H1 (cell line): ENCODE data around the gene TMEM161A. TPM values are rescaled to one million over a fixed set of nuclear protein-coding genes. Genes with fewer than 3 reads are reported as not detected.

Experiments used
- ASH2L ChIP-seq: fragments of 200-600, 300-600 bp; sonication (generic); IDR thresholded peaks from one replicate; pipeline ENCODE4 v1.7.1; 2017; ENCODE audit warnings: low read length
- BACH1 ChIP-seq: IDR thresholded peaks from 2 replicates; pipeline ENCODE4 v1.6.1; 2012; ENCODE audit warnings: low read length, improper control_type of control experiment
- BRCA1 ChIP-seq: IDR thresholded peaks from 2 replicates; pipeline ENCODE4 v1.6.1; 2012; ENCODE audit warnings: low read depth, low read length, improper control_type of control experiment
- CHD2 ChIP-seq: IDR thresholded peaks from 2 replicates; pipeline ENCODE4 v1.6.1; 2012; ENCODE audit warnings: low read length, improper control_type of control experiment
- CTBP2 ChIP-seq: IDR thresholded peaks from 2 replicates; pipeline ENCODE4 v1.7.0; 2011; ENCODE audit warnings: borderline replicate concordance, mild to moderate bottlenecking, moderate library complexity, mixed read lengths, low read length; ENCODE audit not compliant: insufficient read depth, insufficient read length
- EZH2 ChIP-seq: fragments of 200-600 bp; sonication (generic); IDR thresholded peaks from 2 replicates; pipeline ENCODE4 v1.7.1; 2012; ENCODE audit warnings: low read depth, mild to moderate bottlenecking, moderate library complexity, low read length, inconsistent platforms; ENCODE audit not compliant: severe bottlenecking
- GABPA ChIP-seq: IDR thresholded peaks from 2 replicates; pipeline ENCODE4 v1.6.1; 2011; ENCODE audit warnings: mild to moderate bottlenecking, low read length, moderate library complexity, borderline replicate concordance; ENCODE audit not compliant: insufficient read depth
- HDAC2 ChIP-seq, 2 experiments: fragments of 300-600 bp in 1 of 2; sonication (generic) in 1 of 2; IDR thresholded peaks; 2 replicates each; pipeline ENCODE4 v1.6.1; 2011 to 2012; ENCODE audit warnings: low read depth in 2 of 2, low read length in 2 of 2, mild to moderate bottlenecking in 2 of 2, moderate library complexity in 2 of 2, borderline replicate concordance in 1 of 2, inconsistent platforms in 1 of 2
- MAFK ChIP-seq: IDR thresholded peaks from 2 replicates; pipeline ENCODE4 v1.6.1; 2012; ENCODE audit warnings: low read depth, mild to moderate bottlenecking, improper control_type of control experiment, low read length
- NANOG ChIP-seq: IDR thresholded peaks from 2 replicates; pipeline ENCODE4 v1.6.1; 2011; ENCODE audit warnings: low read length, low read depth, mild to moderate bottlenecking, inconsistent platforms; ENCODE audit not compliant: insufficient read depth, poor library complexity, severe bottlenecking
- NRF1 ChIP-seq: IDR thresholded peaks from 2 replicates; pipeline ENCODE4 v1.6.1; 2011; ENCODE audit warnings: mild to moderate bottlenecking, low read depth, low read length, improper control_type of control experiment
- POLR2AphosphoS5 ChIP-seq: IDR thresholded peaks from 2 replicates; pipeline ENCODE4 v1.6.1; 2011; ENCODE audit warnings: low read depth, low read length
- RFX5 ChIP-seq: IDR thresholded peaks from 2 replicates; pipeline ENCODE4 v1.6.1; 2011; ENCODE audit warnings: low read depth, low read length, improper control_type of control experiment, borderline replicate concordance
- RNF2 ChIP-seq: fragments of 200-900, 300-1000 bp; sonication (generic); IDR thresholded peaks from 2 replicates; pipeline ENCODE4 v1.7.1; 2016; ENCODE audit warnings: borderline replicate concordance, low read depth, mild to moderate bottlenecking, antibody characterized with exemption, low read length; ENCODE audit not compliant: poor library complexity, severe bottlenecking; ENCODE audit errors: missing control alignments
- RXRA ChIP-seq: IDR thresholded peaks from 2 replicates; pipeline ENCODE4 v1.6.1; 2011; ENCODE audit warnings: low read depth, mild to moderate bottlenecking, low read length, moderate library complexity; ENCODE audit not compliant: insufficient read depth
- SIN3A ChIP-seq, 2 experiments: IDR thresholded peaks in 1 of 2; conservative IDR thresholded peaks in 1 of 2; 2 replicates each; pipeline ENCODE4 v1.6.1; 2011 to 2012; ENCODE audit warnings: low read length in 2 of 2, improper control_type of control experiment in 1 of 2, low read depth in 1 of 2, mild to moderate bottlenecking in 1 of 2
- SUZ12 ChIP-seq: fragments of 200-600 bp; sonication (generic); IDR thresholded peaks from 2 replicates; pipeline ENCODE4 v1.6.1; 2012; ENCODE audit warnings: mild to moderate bottlenecking, inconsistent platforms, low read length, moderate library complexity, mixed read lengths
- TCF12 ChIP-seq: IDR thresholded peaks from 2 replicates; pipeline ENCODE4 v1.6.1; 2011; ENCODE audit warnings: low read depth, mild to moderate bottlenecking, low read length
- USF2 ChIP-seq: IDR thresholded peaks from 2 replicates; pipeline ENCODE4 v1.6.1; 2011; ENCODE audit warnings: low read length, improper control_type of control experiment
- ZNF274 ChIP-seq: IDR thresholded peaks from 2 replicates; pipeline ENCODE4 v1.7.0; 2012; ENCODE audit warnings: low read length, borderline replicate concordance; ENCODE audit errors: extremely low read depth
- polyA plus RNA-seq, 7 experiments: library from polyadenylated mRNA; depleted of rRNA in 3 of 7; stranded (reverse) in 5 of 7; unstranded in 2 of 7; fragments of >200 nt in 5 of 7; fragments of 200-250 nt in 2 of 7; gene quantifications; 1 replicate in 5 of 7; 2 replicates in 1 of 7; 4 replicates in 1 of 7; pipeline versions ENCODE4 v1.2.1 to v1.2.3, GENCODE V29; 2011 to 2013; ENCODE audit warnings: missing spikeins in 2 of 7, mixed read lengths in 2 of 7
- total RNA-seq: library from RNA; stranded (reverse); fragmentation: NEBNext Ultra II Directional; extraction: Animal tissue kit (Norgen Biotek cat#: 25700); gene quantifications from 2 replicates; pipeline ENCODE4 v1.2.1, GENCODE V29; 2021
- TF ChIP-seq, protein P1 (sequence below): IDR thresholded peaks from 2 replicates; pipeline ENCODE4 v1.6.1; 2011; ENCODE audit warnings: low read depth, mild to moderate bottlenecking, low read length; ENCODE audit not compliant: insufficient read depth

Gene TMEM161A
- total and polyA plus RNA-seq, 2 of the 8 experiments (the other 6 are each of a cell fraction or from before 2014, with no cell fraction given), result 47.8 to 103 TPM

DNA sequence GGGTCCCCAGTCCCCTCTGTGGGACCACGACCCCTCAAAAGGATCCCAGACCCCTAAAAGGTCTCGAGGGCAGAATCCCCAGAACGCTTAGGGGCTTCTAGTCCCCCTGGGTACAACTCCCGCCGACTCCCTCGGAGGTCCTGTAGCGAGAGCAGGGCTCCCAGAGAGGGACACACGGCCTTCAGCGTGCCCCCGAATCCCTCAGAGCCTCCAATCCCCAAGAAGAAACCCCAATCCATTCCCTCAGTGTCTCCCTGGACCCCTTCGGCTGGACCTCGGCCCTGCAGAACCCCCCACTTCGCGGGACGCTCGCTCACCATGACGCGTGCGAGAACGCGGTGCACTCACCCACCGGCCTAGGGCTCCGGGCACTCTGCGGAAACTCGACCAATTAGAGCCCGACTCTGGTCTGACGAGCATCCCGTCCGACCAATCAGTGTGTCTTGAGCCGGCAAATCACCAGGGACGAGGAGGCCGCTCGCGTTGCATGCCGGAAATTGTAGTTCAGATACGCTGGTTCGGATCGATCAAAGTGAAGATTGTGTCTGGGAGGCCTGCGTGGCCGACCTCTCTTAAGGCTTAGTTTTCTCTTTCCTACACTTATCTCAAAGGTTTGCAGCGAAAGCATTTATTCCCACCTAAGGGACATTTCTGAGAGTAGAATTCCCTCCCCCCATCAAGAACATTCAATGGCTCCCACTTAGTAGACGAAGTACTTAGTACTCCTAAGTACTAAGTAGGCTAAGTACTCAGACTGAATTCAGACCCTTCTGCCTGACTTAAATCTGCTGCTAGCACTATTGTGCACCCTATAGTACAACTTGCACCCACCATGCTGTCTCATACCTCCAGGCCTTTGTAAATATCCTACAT lies at the start of gene TMEM161A (continued):
- no peak for TF ChIP-seq USF2
- no peak for TF ChIP-seq RNF2
- TF ChIP-seq EZH2, result no peak
- no peak for TF ChIP-seq CTBP2
- no peak for TF ChIP-seq MAFK
- TF ChIP-seq CHD2, result peak; percentile 93
- no peak for TF ChIP-seq TCF12
- TF ChIP-seq ZNF274, result no peak
- TF ChIP-seq RFX5, result no peak
- no peak; the same call in 1 of the 2 replicates for TF ChIP-seq POLR2AphosphoS5
- no peak for TF ChIP-seq BACH1
- TF ChIP-seq GABPA, result no peak
- no peak for TF ChIP-seq ASH2L
- no peak for TF ChIP-seq NRF1
- no peak for TF ChIP-seq BRCA1
- 0 out of 4 replicates have a peak, but pooled peaks of 1 of the 2 experiments have one; percentile 6 for TF ChIP-seq HDAC2 (IDR thresholded peaks at IDR 0.05; ENCODE audit: borderline replicate concordance in 1 of 2, low read depth in 2 of 2, low read length in 2 of 2)
- no peak for TF ChIP-seq SUZ12
- TF ChIP-seq RXRA, result no peak
- TF ChIP-seq NANOG, result no peak
- peak in 1 of 2 experiments; percentile 61; a peak in 2 of 4 replicates for TF ChIP-seq SIN3A (conservative IDR thresholded peaks at IDR 0.05 in 1 of 2, IDR thresholded peaks at IDR 0.05 in 1 of 2; ENCODE audit: low read depth in 1 of 2, low read length in 2 of 2)
- TF ChIP-seq, protein P1, sequence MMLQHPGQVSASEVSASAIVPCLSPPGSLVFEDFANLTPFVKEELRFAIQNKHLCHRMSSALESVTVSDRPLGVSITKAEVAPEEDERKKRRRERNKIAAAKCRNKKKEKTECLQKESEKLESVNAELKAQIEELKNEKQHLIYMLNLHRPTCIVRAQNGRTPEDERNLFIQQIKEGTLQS, result no peak
